ENCODE data around the gene IRF9. TPM values are rescaled to one million over a fixed set of nuclear protein-coding genes. Genes with fewer than 3 reads are reported as not detected.

Gene IRF9
- total RNA-seq, 1 experiment from 2014 or later = 27.6 TPM

DNA sequence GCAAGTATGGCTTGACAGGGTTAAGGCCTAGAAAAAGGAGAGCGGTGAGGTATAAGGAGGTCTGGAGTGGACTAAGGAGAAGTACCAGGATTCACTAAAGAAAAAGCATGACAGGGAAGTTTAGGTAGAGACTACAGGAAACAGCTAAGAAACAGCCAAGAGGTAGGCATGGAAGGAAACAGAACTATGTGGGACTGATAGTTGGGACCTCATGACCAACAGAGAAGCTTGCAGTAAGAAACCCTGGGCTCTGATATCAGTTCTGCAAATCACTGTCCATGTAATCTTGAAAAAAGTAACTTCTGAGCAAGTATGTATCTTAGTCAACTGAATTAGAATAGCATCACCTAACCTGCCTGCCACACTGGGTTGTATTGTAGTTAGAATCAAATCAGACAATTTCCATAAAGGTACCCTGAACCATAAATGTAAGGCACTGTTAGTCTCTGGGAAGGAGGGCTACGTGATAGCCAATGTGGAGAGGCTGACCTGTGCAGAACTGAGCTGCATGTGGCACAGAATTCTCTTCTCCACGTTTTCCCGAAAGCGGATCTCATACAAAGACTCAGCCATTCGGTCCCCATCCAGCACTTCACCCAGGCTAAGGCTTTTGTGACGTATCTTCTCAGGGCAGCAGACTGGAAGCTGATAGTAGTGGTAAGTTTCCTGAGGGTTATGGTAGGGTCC is 33.3 kb downstream of the IRF9 start:
- no peak overlapping the region for H2AK5ac ChIP-seq (ENCODE audit: insufficient read length, low read length)
- H3K9ac ChIP-seq (ENCODE audit: extremely low read depth, insufficient read length, low read length) = no peak overlapping the region
- H3K23me2 ChIP-seq (ENCODE audit: insufficient read length, low read depth, low read length, poor library complexity, severe bottlenecking) = peaks cover 8% of the 10 kb centered on the region
- no peak for DNase-seq
- H3K4me2 ChIP-seq (ENCODE audit: insufficient read depth, insufficient read length, low read length) = peak overlapping the region; percentile 71
- H3K23ac ChIP-seq (ENCODE audit: insufficient read length, low read depth, low read length) = no peak overlapping the region
- H3K14ac ChIP-seq (ENCODE audit: insufficient read depth, low read length) = no peak overlapping the region
- H2BK20ac ChIP-seq (ENCODE audit: low read depth, low read length, poor library complexity, severe bottlenecking) = no peak overlapping the region
- no peaks in the 10 kb centered on the region for H3K27me3 ChIP-seq (ENCODE audit: insufficient read depth, low read length)
- no peak overlapping the region for H3K56ac ChIP-seq (ENCODE audit: insufficient read length, low read depth, low read length)
- Mint-ChIP-seq H3K27me3 (ENCODE audit: low read depth) (no peaks in the 10 kb centered on the region), H3K4me1 (peaks cover 26 to 31% of the 10 kb centered on the region in 2 experiments), H3K4me3 (peak overlapping the region; percentile 92 to 98), H3K9me3 (no peaks in the 10 kb centered on the region), H3K36me3 (ENCODE audit: insufficient read depth in 1 of 3, low read depth in 3 of 3) (peaks cover 13 to 47% (median 45%) of the 10 kb centered on the region in 3 experiments), H3K27ac (no peak overlapping the region)
- WGBS (ENCODE audit: extremely low coverage, insufficient read length, low lambda C conversion rate) = no CpG with 5 or more reads among the region's 7 CpGs
- H4K20me1 ChIP-seq (ENCODE audit: control insufficient read depth, insufficient read depth, insufficient read length) = no peaks in the 10 kb centered on the region
- H3K9me3 ChIP-seq (ENCODE audit: control insufficient read depth, low read depth, low read length) = no peaks in the 10 kb centered on the region
- no peaks in the 10 kb centered on the region for H3K79me1 ChIP-seq (ENCODE audit: insufficient read depth, low read depth, low read length, poor library complexity, severe bottlenecking)
- no peak overlapping the region for H3K18ac ChIP-seq (ENCODE audit: insufficient read length, low read depth, low read length)
- no peak overlapping the region for H4K5ac ChIP-seq (ENCODE audit: insufficient read length, low read depth, low read length)
- H3T11ph ChIP-seq (ENCODE audit: low read length) = no peak overlapping the region
- no peak overlapping the region for H4K8ac ChIP-seq (replicated peaks; ENCODE audit: insufficient read length, low read depth, low read length)
- H2AFZ ChIP-seq (ENCODE audit: low read length) = no peak overlapping the region
- no peak overlapping the region for H2BK120ac ChIP-seq (ENCODE audit: low read depth, low read length, poor library complexity, severe bottlenecking)
- H4K91ac ChIP-seq (ENCODE audit: insufficient read length, low read depth, low read length) = no peak overlapping the region
- H3K79me2 ChIP-seq (ENCODE audit: insufficient read depth, low read length) = no peaks in the 10 kb centered on the region
- no peak overlapping the region; the same call in 1 of the 2 replicates for H2BK15ac ChIP-seq (ENCODE audit: low read depth, low read length)
- no peaks in the 10 kb centered on the region for H3K4me1 ChIP-seq (ENCODE audit: insufficient read depth, low read length)
- no peak overlapping the region for H3K4ac ChIP-seq (ENCODE audit: low read depth, low read length)
- TF ChIP-seq, protein P1, sequence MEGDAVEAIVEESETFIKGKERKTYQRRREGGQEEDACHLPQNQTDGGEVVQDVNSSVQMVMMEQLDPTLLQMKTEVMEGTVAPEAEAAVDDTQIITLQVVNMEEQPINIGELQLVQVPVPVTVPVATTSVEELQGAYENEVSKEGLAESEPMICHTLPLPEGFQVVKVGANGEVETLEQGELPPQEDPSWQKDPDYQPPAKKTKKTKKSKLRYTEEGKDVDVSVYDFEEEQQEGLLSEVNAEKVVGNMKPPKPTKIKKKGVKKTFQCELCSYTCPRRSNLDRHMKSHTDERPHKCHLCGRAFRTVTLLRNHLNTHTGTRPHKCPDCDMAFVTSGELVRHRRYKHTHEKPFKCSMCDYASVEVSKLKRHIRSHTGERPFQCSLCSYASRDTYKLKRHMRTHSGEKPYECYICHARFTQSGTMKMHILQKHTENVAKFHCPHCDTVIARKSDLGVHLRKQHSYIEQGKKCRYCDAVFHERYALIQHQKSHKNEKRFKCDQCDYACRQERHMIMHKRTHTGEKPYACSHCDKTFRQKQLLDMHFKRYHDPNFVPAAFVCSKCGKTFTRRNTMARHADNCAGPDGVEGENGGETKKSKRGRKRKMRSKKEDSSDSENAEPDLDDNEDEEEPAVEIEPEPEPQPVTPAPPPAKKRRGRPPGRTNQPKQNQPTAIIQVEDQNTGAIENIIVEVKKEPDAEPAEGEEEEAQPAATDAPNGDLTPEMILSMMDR (conservative IDR thresholded peaks at IDR 0.05) = no peak
- no peak overlapping the region for H2BK12ac ChIP-seq (ENCODE audit: insufficient read length, low read depth, low read length)
- H3K27ac ChIP-seq (ENCODE audit: insufficient read length, low read depth, low read length) = no peak overlapping the region
- no peak overlapping the region for H2BK5ac ChIP-seq (ENCODE audit: insufficient read length, low read length)

Measured in H9 (cell line).